GM04504 (cell line): ENCODE results near the gene IMPDH2.
"Not testable (repeated sequence)": the region's sequence is repeated elsewhere in the genome, so short reads cannot be mapped to it uniquely, and the experiment has no call there.

Experiments
- DNase-seq: peaks from one replicate; pipeline ENCODE4 v3.0.0-alpha.2; 2012; ENCODE audit warnings: low read depth

IMPDH2 gene

DNA sequence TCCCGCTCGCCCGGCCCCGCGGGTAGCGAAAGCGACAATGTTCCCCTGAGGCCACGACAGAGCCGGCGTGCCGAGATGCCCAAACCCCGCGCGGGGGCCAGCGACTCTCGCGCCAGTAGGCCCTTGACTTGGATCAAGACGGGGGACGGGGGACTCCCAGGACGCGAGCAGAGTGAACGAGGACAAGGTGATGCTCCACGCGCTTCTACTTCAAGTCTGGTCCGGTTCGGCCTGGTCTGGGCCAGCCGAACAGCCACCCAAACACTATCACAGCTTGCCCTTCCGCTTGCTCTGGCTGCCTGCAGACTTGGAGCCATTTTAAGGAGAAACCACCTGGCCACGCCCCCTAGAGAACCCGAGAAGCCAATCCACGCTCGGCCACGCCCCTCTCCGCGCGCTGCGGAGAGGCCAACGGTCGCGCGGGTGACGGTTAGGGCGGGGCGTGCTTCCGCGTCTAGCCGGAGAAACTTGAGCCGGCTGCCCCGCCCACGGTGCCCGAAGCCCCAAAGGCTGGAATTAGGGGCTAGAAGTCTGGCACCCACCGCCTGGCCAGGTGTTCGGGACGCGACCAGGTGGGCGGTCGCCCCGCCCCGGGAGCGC, 7.9 kb downstream of the IMPDH2 start:
- DNase-seq, result peak; percentile 97

DNA sequence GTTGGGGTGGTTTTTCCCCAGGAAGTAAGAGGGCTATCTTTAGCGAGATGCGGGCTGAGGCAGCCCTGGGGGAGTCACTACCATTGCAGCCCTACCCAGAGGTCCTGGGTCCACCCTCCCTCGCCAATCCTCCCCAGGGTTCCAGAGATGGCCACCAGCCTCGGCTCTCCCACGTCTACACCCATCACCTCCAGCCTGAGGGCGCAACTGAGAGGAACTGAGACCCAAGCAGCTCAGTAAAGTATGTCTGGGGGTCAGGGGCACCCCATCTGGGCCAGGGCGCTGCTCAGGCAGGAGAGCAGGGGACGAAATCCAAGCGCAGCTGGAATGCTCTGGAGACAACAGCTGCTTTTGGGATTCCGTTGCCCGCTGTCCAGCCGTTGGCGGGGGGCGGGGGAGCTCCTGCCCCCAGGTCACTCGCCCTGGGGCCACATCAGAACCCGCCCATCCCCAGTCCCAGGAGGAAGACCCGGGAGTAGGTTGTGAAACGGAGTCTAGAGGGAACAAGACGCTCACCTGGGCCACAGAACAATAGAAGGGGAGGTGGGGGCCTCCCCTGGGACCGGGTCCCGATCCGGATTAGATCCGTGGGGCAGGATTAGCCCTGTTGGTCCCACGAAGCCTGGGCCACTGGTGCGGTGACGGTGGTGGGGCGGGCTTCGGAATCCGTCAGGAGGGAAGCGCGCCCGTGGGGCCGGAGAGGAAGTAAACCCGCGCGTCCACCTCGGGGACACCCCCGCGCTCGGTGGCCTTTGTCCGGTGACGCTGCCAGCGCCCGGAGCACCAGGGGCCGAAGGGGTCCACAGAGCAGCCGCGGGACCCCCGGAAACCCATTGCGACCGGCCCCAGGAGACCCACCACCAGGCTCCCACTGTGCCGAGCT, 8.6 kb downstream of the IMPDH2 start:
- DNase-seq, result no peak

DNA sequence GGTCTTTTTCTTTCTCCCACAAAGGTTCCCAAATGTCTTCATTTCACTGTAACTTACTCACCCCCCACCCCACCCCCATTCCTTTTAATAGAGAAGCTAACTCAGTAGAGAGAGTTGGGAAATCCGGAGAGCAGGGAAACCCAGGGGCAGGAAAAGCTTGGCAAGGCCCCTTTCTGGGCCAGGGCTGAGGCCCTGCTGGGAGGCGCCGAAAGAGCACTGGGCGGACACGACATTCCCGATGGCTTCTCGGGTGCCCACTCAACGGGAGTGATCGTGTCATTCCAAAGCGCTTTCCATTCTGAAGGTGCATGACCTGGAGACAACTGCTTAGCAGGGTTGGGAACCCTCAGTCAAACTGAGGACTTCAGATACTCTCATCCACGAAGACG, 9.3 kb downstream of the IMPDH2 start:
- no peak for DNase-seq

DNA sequence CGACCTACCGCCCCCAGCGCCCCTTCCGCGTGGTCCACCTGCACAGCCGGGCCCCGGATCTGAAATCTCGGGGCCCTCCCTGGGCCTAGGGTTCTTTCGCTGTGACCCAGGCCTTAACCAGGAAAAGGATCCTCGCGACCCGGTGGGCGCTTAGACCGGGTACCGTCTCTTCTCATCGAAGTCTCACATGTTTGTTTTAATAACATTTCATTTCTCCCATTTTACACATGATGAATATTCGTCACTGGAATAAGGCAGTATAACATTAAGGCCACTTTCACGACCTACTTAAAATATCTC, 10.5 kb downstream of the IMPDH2 start:
- no peak for DNase-seq

DNA sequence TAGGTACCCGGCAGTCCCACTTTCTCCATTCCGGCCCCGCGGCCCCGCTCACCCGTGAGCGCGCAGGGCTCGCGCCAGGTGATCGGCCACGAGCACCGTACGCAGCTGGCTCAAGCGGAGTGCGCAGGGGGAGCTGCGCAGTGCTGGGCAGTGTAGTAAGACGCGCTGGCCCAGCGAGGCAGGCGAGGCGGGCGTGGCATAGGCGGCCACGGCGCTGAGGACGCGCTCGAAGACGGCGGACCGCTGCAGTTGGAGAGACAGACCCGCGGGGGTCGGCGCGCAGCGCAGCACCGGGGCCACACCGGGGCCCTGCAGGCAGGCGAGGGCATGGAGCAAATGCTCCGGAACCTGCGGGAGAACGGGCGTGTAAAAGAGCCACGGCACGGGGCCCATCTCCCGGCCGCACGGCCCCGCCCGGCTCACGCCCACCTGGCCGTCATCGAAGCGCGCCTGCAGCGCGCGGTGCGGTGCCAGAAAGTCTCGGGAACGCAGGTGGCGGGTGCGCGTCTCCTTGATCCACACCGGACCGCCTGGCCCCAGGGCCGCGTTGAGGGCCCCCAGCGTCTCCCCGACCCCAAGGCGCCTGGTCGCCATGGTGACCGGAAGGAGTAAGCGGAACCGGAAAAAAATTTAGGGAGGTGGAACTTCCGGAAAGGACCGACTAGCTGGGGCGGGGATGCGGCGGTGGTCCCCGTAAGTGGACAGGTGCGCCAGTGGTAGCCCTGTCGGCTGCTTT, 11.1 kb downstream of the IMPDH2 start, which contains the start of gene DALRD3:
Gene DALRD3 (minus strand): TSS at position 610 of the 736 bp plus-strand sequence. CDS start 16 bp downstream, at position 594.
- DNase-seq, result no peak

DNA sequence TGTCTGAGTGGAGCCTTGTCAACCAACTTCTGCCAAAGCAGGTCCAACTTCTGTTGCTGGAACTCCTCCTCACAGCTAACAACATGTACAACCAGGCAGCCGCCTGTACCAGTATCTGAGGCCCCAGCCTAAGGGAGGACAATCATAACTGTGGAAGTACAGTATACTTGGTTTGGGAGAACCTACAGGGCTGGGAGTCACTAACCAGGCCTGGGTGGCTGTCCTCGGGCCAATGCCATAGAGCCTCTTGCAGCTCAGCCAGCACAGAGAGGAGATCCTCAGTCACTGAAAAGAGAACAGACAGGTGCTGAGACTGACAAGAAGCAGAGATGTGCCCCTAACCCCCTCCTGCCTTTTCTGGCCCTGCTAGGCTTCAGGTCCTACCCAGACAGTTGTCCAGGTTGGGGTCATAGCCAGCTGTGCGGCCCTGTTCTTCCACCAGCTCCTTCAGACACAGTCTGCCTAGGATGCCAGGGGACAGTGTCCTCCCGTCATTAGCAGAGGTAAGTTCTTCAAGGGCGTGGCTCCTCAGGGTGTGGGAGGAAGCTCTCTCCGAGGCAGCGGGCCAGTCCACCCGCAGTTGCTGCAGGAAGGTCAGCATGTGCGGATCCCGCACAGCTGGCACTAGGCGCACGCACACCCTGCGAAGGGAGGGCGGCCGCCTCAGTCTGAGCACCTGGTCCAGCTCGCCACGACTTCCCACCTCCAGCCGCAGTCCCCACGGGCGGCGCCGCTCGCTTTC, 11.8 kb downstream of the IMPDH2 start:
- DNase-seq, result no peak

DNA sequence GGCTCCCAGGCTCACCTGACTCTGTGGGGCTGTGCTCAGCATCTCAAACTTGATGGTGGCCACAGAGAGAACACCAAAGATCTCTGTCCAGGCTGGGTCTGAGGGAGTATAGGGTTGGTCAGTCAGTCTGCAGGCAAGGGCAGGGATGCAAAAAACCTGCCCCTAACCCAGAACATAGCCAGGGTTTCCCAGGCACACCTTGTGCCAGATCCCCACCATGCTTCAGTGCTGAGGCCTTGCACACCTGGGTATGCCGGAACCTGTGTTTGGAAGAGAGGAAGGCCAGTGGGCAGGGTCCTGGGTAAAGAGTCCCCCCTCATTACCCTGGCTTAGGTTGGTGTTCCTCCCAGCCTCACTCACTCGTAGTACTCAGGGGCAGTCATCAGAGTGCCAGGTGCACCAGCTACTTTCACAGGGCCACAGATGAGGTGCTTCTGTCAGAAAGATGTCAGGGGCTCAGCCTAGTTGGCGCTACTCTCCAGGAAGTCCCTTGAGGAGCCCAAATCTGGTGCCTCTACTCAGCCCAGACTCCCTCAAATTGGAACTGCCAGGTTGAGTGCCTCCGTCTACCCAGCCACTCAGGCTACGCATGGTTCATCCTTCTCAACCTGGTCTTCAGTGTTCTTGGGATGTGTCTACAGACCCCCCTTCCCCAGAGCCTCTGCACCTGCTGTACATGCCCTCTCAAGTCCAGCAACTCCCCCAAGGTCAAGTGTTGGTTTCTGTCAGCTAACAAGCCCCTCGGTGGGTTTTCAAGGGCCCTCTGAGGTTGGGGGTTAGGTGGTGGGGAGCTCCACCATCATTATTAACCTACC, 12.6 kb downstream of the IMPDH2 start:
- no peak for DNase-seq

DNA sequence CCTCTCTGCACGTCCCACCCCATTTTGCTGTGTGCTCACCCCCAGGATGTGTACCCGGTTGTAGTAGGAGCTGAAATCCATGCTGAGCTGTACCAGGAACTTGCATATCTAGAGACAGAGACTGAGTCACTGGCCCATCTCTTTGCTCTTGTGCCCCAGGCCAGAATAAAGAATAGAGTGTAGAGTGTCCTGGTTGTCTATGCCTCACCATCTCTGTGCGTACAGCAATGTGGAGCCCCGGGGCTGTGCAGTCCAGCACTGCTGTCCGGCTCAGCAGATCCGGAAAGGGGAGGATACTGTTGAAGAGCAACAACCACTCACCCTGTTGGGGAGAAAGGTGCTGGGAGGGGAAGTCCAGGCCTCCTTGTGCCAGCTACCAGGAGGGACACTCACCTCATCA, 13.4 kb downstream of the IMPDH2 start:
- no peak for DNase-seq

DNA sequence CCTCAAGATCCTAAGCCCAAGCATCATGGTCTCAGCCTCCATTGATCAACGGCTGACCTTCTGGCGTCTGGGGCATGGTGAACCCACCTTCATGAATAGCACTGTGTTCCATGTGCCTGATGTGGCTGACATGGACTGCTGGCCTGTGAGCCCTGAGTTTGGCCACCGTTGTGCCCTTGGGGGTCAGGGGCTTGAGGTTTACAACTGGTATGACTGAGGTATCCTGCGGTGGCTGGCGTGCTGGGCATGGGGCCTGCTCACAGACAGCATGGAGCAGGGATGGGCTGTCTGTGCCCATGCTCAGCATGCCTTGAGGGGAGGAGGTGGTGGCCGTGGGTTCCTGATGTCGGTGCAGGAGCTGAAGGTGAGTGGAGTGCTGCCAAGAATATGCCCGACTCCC, 14.1 kb downstream of the IMPDH2 start:
- DNase-seq, result no peak

DNA sequence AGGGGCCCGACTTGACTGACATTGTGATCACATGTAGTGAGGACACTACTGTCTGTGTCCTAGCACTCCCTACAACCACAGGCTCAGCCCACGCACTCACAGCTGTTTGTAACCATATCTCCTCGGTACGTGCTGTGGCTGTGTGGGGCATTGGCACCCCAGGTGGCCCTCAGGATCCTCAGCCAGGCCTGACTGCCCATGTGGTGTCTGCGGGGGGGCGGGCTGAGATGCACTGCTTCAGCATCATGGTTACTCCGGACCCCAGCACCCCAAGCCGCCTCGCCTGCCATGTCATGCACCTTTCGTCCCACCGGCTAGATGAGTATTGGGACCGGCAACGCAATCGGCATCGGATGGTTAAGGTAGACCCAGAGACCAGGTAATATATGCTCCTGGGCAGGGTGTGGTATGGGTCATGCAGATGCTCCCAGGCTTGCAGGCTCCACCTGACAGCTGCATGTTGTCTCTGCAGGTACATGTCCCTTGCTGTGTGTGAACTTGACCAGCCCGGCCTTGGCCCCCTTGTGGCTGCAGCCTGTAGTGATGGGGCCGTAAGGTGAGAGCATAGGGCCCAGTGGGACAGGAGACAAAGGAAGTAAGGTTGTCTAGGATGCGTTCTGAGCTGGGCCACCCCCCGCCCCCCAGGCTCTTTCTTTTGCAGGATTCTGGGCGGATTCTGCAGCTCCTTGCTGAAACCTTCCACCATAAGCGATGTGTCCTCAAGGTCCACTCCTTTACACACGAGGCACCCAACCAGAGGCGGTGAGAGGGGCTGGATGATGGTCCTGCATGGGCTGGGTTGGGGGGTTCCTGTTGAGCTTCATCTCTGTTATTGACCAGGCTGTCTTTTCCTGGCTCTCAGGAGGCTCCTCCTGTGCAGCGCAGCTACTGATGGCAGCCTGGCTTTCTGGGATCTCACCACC, 15.2 kb downstream of the IMPDH2 start:
- no peak for DNase-seq

DNA sequence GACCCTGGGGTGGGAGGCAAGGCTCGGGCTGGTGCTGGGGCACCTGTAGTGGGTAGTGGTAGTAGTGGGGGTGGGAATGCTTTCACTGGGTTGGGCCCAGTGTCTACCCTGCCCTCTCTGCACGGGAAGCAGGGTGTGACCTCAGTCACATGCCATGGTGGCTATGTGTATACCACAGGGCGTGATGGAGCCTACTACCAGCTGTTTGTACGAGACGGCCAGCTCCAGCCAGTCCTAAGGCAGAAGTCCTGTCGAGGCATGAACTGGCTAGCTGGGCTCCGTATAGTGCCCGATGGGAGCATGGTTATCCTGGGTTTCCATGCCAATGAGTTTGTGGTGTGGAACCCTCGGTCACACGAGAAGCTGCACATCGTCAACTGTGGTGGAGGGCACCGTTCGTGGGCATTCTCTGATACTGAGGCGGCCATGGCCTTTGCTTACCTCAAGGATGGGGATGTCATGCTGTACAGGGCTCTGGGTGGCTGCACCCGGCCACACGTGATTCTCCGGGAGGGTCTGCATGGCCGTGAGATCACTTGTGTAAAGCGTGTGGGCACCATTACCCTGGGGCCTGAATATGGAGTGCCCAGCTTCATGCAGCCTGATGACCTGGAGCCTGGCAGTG, 16.0 kb downstream of the IMPDH2 start:
- DNase-seq, result no peak

DNA sequence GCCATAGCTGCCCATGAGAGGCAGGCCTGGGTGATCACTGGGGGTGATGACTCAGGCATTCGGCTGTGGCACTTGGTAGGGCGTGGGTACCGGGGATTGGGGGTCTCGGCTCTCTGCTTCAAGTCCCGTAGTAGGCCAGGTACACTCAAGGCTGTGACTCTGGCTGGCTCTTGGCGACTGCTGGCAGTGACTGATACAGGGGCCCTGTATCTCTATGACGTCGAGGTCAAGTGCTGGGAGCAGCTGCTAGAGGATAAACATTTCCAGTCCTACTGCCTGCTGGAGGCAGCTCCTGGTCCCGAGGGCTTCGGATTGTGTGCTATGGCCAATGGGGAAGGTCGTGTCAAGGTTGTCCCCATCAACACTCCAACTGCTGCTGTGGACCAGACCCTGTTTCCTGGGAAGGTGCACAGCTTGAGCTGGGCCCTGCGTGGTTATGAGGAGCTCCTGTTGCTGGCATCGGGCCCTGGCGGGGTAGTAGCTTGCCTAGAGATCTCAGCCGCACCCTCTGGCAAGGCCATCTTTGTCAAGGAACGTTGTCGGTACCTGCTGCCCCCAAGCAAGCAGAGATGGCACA, 16.7 kb downstream of the IMPDH2 start:
- DNase-seq, result no peak

DNA sequence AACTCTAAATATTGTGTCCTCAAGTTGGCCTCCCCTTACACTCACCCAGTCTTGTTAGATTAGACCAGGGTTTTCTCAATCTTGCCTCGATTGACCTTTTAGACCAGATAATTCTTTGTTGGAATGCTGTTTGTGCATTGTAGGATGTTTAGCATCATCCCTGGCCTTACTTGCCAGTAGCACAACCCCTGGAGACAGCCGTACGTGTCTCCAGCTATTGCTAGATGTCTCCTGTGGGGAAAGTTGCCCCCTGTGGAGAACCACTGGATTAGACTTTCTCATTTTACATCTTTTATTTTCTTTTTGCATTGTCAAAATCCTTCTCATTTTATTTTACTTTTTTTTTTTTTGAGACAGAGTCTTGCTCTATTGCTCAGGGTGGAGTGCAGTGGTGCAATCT, 19.8 kb downstream of the IMPDH2 start:
- DNase-seq, result no peak

DNA sequence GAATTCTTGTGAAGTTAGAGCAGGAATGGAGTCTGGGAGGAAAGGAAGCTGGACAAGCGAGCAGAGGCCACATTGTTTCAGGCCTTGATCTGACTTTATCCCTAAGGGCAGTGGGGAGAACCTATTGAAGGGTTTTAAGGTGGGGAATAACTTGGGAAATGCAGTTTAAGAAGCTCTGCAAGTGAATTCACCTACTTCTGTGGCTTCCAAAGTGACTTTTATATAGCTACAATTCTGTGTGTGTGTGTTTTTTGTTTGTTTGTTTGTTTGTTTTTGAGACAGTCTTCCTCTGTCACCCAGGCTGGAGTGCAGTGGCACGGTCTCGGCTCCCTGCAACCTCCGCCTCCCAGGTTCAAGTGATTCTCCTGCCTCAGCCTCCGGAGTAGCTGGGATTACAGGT, 20.6 kb downstream of the IMPDH2 start:
- not testable (repeated sequence) for DNase-seq

DNA sequence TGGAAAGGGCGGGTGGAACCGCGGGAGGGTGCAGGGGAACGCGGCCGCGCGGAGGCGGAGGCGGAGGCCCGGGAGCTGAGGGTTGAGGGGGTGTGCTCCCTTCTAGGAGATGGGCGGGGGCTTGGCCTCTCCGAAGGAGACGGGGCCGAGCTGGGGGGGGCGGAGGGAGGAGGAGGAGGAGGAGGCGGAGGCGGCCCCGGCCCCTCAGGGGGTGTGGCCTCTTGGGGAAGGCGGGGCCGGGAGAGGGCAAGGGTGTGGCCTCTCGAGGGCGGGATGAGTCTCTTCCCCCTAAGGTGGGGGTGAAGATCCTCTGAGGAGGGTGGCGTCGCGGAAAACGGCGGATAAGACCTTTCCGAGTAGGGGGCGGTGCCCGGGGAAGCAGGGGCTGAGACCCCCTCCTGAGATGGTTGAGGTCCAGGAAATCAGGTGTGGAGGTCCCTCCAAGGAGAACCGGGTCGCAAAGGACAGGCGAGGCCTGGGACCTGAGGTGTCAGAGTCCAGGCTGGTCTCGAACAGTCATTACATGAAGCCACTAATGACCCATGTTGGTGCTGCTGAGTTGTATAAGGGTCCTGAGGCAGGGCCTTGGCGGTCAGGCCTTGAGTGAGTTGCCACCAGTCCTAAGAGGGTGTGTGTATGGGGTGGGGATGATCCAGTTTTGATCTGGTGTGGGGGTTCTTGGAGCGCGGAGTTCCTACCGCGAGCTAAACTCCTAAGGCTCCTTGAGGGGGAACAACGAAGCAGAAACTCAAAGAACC, 21.2 kb downstream of the IMPDH2 start:
- DNase-seq, result peak; percentile 83

DNA sequence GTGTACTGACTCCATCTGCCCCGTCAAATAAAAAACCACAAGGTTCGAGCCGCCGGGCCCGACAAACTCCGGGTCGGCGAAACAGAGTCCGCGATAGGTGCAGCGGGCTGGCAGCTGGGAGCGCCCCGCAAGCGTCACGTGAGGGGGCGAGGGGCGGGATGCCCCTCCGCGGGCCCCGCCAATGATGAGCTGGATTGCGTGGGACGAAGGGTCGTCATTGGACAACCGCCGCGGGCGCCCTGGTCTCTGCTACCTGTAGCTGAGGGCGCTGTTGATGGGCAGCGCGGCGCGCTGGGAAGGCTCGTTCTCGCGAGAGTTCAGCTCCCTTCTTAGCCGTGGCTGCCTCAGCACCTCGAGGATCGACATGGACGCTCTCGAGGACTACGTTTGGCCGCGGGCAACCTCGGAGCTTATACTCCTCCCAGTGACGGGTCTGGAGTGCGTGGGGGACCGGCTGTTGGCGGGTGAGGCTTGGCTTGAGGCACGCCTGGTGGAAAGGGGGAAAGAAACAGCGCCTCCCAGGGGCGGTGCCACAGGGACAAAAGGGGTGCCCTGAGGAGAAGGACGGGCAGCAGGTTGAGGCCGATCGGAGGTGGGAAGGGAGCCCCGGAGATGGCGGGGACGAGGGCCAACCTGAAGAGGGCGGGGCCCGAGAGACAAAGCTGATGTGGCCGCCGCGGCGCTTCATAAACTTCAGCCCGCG, 22.0 kb downstream of the IMPDH2 start, which contains the start of gene WDR6:
Gene WDR6 (plus strand): TSS at position 324 of the 703 bp plus-strand sequence. CDS start 41 bp downstream, at position 365.
- DNase-seq, result peak; percentile 94

DNA sequence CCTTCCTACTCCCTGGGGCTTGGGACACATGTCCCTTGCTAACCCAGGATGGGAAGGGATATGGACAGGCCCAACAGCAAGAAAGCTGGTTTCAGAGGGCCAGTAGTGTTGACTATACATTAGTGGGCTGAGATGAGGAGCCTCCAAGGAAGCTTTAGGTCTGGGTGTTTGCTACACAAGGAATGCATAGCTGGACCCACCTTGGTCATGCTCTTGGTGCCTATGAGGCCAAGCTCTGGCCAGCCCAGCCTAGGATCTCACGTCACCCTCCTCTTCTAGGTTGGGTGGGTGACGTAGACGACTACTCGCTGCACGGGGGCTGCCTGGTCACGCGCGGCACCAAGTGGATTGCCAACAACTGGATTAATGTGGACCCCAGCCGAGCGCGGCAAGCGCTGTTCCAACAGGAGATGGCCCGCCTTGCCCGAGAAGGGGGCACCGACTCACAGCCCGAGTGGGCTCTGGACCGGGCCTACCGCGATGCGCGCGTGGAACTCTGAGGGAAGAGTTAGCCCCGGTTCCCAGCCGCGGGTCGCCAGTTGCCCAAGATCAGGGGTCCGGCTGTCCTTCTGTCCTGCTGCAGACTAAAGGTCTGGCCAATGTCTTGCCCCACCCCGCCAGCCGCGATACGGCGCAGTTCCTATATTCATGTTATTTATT, 22.7 kb downstream of the IMPDH2 start:
- no peak for DNase-seq
